Measurements from ENCODE around the gene PKDCC.

Gene PKDCC

GRCh38 chr2:42092084-42092996 is 44.5 kb downstream of the PKDCC start:
- no peak for DNase-seq

- no peak for DNase-seq
These were observed 46.3 kb downstream of the PKDCC start for GRCh38 chr2:42094114-42094513.

- DNase-seq = peak; percentile 45 to 59
These were observed 48.1 kb downstream of the PKDCC start for GRCh38 chr2:42095923-42096408.

- DNase-seq = no peak
These were observed 49.2 kb downstream of the PKDCC start for GRCh38 chr2:42096869-42097591.

GRCh38 chr2:42098571-42099437 is 51.0 kb downstream of the PKDCC start:
- no peak for DNase-seq

- no peak for DNase-seq
These were observed 51.8 kb downstream of the PKDCC start for GRCh38 chr2:42099438-42100173.

- DNase-seq = no peak
These were observed 52.9 kb downstream of the PKDCC start for GRCh38 chr2:42100683-42101205.

GRCh38 chr2:42101206-42102023 is 53.6 kb downstream of the PKDCC start:
- no peak for DNase-seq

- DNase-seq = no peak
These were observed 54.3 kb downstream of the PKDCC start for GRCh38 chr2:42102024-42102590.

- DNase-seq = no peak
These were observed 55.0 kb downstream of the PKDCC start for GRCh38 chr2:42102591-42103450.

GRCh38 chr2:42103829-42104228 is 56.0 kb downstream of the PKDCC start:
- no peak for DNase-seq

- no peak for DNase-seq
These were observed 56.8 kb downstream of the PKDCC start for GRCh38 chr2:42104621-42105020.

- DNase-seq = no peak
These were observed 57.8 kb downstream of the PKDCC start for GRCh38 chr2:42105330-42106256.

GRCh38 chr2:42106257-42106816 is 58.5 kb downstream of the PKDCC start:
- no peak for DNase-seq

GRCh38 chr2:42107249-42108042 is 59.6 kb downstream of the PKDCC start:
- no peak for DNase-seq

Data from NCI-H187 (cell line).